Effector memory CD4-positive, alpha-beta T cell (primary cell): ENCODE data around the gene ALG12.

Experiments
- DNase-seq, 3 donors: peaks; one replicate each; pipeline ENCODE4 v3.0.0-alpha.2; 2020
- H3K27ac ChIP-seq: 2 replicates; pipeline ENCODE4 v1.7.0; 2013; ENCODE audit warnings: mild to moderate bottlenecking, low read length, moderate library complexity; ENCODE audit not compliant: insufficient read depth, poor library complexity, severe bottlenecking
- H3K27me3 ChIP-seq: replicated peaks from 2 replicates; pipeline ENCODE4 v1.7.0; 2013; ENCODE audit warnings: mild to moderate bottlenecking, low read length; ENCODE audit not compliant: insufficient read depth, control insufficient read depth, poor library complexity, severe bottlenecking
- H3K36me3 ChIP-seq: 2 replicates; pipeline ENCODE4 v1.7.0; 2013; ENCODE audit warnings: mild to moderate bottlenecking, low read length, moderate library complexity; ENCODE audit not compliant: control insufficient read depth, insufficient read depth
- H3K4me1 ChIP-seq: 2 replicates; pipeline ENCODE4 v1.7.0; 2013; ENCODE audit warnings: low read length, mild to moderate bottlenecking; ENCODE audit not compliant: control insufficient read depth, insufficient read depth, poor library complexity, severe bottlenecking
- H3K4me3 ChIP-seq: 2 replicates; pipeline ENCODE4 v1.7.0; 2013; ENCODE audit warnings: low read length, low read depth, mild to moderate bottlenecking; ENCODE audit not compliant: insufficient read depth, poor library complexity, severe bottlenecking
- H3K9me3 ChIP-seq: 2 replicates; pipeline ENCODE4 v1.7.0; 2013; ENCODE audit warnings: mild to moderate bottlenecking, low read length, moderate library complexity; ENCODE audit not compliant: control insufficient read depth
- total RNA-seq, 3 donors: gene quantifications; one replicate each; lab custom pipeline; 2026; lab: John Stamatoyannopoulos, UW

Gene ALG12
- 24.7 to 33.9 (median 28.4) reads per million in 3 donors for total RNA-seq

DNA sequence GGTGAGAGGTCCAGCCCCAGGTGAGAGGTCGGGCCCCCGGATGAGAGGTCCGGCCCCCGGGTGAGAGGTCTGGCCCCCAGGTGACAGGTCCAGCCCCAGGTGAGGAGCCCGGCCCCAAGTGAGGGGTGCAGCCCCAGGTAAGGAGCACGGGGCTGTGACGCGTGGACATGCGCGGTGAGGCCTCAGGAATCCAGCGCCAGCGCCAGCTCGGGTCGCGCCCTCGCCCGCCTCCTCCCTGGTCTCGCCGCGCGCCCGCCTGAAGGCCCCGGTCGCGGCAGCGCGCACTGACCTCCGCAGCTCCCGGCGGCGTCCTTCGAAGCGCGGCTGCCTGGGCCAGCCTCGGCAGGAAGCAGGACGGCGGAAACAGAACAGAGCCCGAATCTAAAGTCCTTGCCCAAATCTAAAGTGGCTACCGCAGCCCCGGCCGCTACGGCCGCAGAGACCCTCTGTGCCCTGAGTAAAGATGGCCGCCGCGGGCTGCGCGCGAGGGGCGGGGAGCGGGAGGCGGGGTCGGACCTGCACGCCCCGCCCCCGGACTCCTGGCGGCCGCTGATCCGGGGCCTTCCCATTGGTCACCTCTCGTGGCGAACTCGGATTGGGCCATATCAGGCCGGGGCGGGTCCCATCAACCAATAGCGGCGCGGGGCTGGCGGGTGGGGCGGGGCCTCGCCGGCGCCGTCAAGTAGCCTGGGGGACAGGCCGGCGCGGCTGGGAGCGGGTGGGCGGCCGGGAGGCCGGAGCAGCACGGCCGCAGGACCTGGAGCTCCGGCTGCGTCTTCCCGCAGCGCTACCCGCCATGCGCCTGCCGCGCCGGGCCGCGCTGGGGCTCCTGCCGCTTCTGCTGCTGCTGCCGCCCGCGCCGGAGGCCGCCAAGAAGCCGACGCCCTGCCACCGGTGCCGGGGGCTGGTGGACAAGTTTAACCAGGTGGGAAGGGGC, at the start of gene ALG12, which contains the start of gene CRELD2:
Gene ALG12, minus strand, starts transcription at position 465 of the 937 bp plus-strand sequence. CDS start 4,673 bp downstream, outside the sequence.
Gene CRELD2, plus strand, starts transcription at position 661 of the 937 bp plus-strand sequence. Its CDS starts 136 bp downstream, at position 797.
- Histone ChIP-seq H3K27me3 (no peaks in the 10 kb centered on the region), H3K36me3 (peaks cover 17% of the 10 kb centered on the region), H3K9me3 (no peaks in the 10 kb centered on the region), H3K27ac (peak within 1 kb of the TSS; percentile 95), H3K4me1 (peaks cover 22% of the 10 kb centered on the region), H3K4me3 (peak within 1 kb of the TSS; percentile 97)
- peak; percentile 94 to 96 (median 94) for DNase-seq

DNA sequence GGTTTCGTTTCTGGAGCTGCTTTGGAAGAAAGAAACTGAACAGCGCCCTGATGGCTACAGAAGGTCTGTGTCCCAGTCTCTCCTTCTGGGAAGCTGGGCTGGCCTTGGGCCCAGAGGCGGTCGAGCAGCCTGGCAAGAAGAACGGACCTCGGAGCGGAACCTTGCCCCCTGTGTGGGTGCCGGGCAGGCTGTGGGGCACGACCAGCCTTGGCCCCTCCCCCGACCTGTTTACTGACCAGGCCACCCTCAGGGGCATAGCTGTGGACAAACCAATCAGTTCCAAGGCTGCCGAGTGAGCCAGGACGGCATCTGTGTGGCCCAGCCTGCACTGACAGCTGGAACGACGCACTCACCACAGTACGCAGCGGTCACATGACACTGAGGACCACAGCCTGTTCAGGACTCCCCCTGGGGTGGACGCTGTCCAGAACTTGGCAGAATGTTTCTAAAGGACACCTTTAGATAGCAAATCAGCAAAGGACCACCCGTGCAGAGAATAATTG, 49.5 kb upstream of the ALG12 start:
- Histone ChIP-seq H3K27me3 (no peaks in the 10 kb centered on the region), H3K36me3 (peaks cover 9% of the 10 kb centered on the region), H3K4me3 (no peak overlapping the region), H3K9me3 (no peaks in the 10 kb centered on the region), H3K4me1 (peaks cover 39% of the 10 kb centered on the region), H3K27ac (peak overlapping the region; percentile 41)
- no peak for DNase-seq

DNA sequence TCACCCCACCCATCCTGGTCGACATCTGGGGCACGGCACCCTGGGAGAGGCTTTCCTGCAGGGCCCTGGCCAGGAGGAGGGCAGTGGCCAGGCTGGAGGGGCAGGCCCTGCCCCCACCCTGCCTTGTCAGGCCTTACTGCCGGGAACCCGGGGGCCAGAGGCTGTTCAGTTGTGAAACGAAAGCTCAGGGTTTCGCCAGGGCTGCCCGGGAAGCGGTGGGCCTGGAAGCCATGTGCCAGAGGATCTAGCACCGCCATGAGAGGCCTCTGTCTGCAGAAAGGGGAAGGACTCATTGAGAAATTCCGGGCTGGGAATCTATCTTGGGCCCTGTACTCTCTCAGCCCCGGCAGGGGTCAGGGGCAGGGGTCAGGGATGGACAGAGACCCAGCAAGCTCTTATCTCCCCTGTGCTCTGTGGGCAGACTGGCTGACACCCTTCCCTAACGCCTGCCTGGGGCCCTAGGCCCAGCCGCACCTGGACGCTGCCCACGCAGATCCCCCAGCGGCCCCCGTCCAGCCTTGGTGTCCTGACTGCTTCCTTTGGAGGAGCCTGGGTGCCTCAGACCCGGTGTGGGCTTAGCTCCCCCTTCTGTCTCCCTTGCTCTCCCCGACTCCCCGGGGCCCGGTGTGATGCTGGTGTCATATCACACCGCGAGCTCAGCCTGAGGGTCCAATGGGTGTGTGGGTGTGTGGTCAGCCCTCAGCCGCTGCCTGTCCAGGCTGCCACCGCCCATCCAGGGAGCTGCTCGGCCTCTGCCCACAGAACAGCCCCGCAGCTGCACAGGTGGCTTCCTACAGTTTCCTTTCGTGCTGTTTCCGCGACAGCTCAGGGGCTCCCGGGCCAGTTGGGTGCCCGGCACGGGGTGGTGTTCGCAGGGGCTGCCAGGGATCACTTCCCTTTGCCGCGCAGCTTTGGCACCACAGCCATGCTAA, 48.8 kb upstream of the ALG12 start:
- peaks cover 12% of the 10 kb centered on the region for H3K36me3 ChIP-seq
- H3K9me3 ChIP-seq: no peaks in the 10 kb centered on the region
- no peak for DNase-seq
- H3K4me3 ChIP-seq: no peak overlapping the region
- H3K27ac ChIP-seq: peak overlapping the region; percentile 41
- peaks cover 42% of the 10 kb centered on the region for H3K4me1 ChIP-seq
- H3K27me3 ChIP-seq: no peaks in the 10 kb centered on the region

DNA sequence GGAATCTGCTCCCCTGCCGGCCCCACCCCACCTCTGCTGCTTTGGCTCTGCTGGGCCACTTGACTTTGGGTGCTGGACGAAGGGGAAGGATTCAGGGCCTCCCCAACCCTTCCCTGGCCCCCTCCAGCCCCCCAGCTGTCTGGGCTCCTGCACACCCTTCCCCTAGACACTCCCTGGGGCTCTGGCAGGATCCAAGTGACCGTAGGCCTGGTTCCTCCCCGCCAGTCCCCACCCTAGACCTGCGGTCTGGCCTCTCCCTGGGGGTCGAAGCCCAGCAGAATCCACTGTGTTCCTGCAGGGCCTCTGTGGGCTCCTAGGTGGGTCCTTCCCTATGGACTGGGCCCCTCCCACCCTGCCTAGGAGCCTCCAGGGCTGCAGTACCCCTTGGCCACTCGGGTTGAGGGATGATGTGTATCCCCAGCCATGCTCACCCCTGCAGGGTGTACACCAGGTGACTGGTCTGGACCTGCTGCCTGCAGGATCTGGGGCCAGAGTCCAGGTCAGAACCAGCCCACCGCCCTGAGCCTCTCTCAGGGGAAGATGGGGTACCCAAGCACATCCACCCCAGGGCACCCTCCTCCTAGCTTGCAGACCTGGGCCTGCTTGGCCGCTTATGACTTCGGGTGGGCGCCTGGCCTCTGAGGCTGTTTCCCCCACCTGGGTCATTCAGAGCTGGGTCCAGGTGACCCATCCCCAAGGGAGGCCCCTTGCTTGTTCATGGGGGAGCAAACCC, 48.0 kb upstream of the ALG12 start:
- H3K4me3 ChIP-seq: no peak overlapping the region
- peak overlapping the region; percentile 41 for H3K27ac ChIP-seq
- H3K9me3 ChIP-seq: no peaks in the 10 kb centered on the region
- no peaks in the 10 kb centered on the region for H3K27me3 ChIP-seq
- peaks cover 35% of the 10 kb centered on the region for H3K4me1 ChIP-seq
- no peak for DNase-seq
- H3K36me3 ChIP-seq: peaks cover 17% of the 10 kb centered on the region

DNA sequence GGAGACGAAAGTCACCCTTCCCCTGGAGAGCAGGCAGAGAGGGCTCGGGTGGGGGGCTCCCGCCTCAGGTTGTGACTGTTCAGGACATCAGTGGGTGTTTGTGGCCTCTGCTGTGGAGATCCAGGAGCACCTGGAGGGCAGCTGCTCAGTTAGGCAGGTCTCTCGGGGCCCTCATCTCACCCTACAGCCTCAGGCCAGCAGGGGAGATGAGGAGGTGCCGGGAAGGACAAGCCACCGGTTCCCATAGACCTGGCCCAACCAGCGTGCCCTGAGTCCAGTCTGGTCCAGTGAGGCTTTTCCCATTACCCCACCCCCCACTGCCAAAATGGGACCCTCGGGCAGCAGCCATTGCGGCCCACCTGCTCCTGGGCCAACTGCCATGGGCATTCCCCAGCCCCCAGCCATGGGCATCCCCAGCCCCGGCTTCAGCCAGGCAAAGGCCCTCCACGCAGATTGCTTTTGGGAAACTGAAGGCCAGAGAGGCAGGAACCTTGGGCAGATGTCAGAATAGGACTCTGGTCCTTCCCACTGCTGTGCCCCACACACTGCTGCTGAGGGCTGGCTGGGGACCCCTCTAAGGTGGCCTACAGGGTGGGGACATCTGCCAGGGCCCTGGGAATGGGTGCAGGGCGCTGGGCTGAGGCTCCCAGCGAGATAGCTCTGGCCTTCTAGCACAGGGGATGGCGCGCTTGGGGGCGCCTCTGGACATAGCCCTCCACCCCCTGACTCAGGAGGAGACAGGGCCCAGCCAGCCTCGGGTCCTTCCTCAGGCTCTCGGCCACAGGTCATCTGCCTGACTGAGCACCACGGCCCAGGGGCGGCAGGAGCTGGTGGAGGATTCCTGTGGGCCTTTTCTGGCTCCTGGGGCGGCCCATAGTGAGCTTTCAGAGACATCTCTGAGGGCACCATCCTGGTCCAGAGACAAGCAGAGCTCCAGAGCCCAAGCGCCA, 47.1 kb upstream of the ALG12 start:
- peak overlapping the region; percentile 97 for H3K27ac ChIP-seq
- no peaks in the 10 kb centered on the region for H3K27me3 ChIP-seq
- peaks cover 17% of the 10 kb centered on the region for H3K36me3 ChIP-seq
- peaks cover 28% of the 10 kb centered on the region for H3K4me1 ChIP-seq
- H3K4me3 ChIP-seq: no peak overlapping the region
- no peaks in the 10 kb centered on the region for H3K9me3 ChIP-seq
- DNase-seq: no peak

DNA sequence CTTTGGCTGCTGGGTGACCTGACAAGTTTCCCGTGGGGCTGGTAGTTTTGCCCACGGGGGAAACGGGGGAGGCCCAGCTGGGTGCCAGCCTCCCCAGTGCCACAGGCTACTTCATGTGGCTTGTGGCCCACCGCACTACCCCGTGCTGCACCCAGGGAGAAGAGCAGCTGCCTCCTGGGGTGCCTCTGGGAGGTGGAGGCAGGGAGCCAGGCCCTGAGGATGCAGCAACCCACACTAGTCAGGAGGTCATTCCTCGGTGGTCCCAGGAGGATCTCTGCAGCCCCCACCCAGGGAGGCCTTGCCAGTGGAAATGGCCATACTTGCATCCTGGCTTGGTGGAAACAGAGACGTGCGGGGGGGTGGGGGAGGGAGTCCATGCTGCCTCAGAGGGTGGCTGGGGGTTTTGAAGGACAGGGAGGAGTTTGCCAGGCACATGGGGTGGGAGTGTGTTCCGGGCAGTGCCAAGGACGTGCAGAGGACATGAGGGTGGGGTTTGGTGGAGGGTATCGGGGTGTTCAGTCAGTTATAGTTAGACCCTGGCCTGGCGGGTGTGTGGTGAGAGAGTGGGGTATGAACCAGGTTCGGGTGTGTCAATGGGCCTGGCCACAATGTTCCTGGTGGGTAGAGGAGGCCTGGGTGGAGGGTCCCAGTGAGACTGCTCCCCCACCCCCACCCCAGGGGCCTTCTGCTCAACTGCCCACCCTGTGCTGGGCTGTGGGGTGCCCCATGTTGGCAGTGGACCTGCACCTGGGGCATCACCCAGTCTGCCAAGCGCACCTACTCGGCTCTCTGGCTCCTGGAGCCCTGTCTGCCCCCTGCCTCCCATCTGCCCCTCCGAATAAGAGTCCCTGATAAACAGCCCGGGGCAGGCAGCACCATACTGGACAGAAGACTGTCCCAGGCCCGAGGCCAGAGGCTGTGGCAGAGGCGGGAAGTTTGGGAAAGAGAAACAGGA, 46.2 kb upstream of the ALG12 start:
- H3K4me3 ChIP-seq: no peak overlapping the region
- no peaks in the 10 kb centered on the region for H3K27me3 ChIP-seq
- DNase-seq: peak in 1 of 3 donors; percentile 30
- H3K36me3 ChIP-seq: peaks cover 17% of the 10 kb centered on the region
- no peaks in the 10 kb centered on the region for H3K9me3 ChIP-seq
- peak overlapping the region; percentile 97 for H3K27ac ChIP-seq
- peaks cover 31% of the 10 kb centered on the region for H3K4me1 ChIP-seq

DNA sequence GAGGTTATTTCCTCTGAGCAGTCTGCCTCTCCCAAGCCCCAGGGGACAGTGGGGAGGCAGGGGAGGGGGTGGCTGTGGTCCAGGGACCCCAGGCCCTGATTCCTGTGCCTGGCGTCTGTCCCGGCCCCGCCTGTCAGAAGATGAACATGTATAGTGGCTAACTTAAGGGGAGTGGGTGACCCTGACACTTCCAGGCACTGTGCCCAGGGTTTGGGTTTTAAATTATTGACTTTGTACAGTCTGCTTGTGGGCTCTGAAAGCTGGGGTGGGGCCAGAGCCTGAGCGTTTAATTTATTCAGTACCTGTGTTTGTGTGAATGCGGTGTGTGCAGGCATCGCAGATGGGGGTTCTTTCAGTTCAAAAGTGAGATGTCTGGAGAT, 45.4 kb upstream of the ALG12 start:
- peak overlapping the region; percentile 97 for H3K27ac ChIP-seq
- no peak overlapping the region for H3K4me3 ChIP-seq
- peaks cover 17% of the 10 kb centered on the region for H3K36me3 ChIP-seq
- H3K9me3 ChIP-seq: no peaks in the 10 kb centered on the region
- H3K4me1 ChIP-seq: peaks cover 31% of the 10 kb centered on the region
- no peaks in the 10 kb centered on the region for H3K27me3 ChIP-seq
- no peak for DNase-seq
